ENCODE measurements around the gene LCN6.
A peak's percentile ranks its signal among the peaks of the same experiment; 100 is the strongest.
"Not testable (repeated sequence)": the region's sequence is repeated elsewhere in the genome, so short reads cannot be mapped to it uniquely, and the experiment has no call there.

Gene LCN6

GRCh38 chr9:136748201-136748600 lies at the start of gene LCN6:
Gene LCN6 (minus strand): TSS chr9:136748525. CDS start chr9:136748483, 42 bp downstream.
- DNase-seq (ENCODE audit: low read depth), result no peak

GRCh38 chr9:136796775-136797347 lies 48.5 kb upstream of the LCN6 start:
- not testable (repeated sequence) for DNase-seq (ENCODE audit: low read depth)

- DNase-seq (ENCODE audit: low read depth), result no peak
Observed at GRCh38 chr9:136796238-136796774, 48.0 kb upstream of the LCN6 start, which contains the start of gene CCDC183. Gene CCDC183 (plus strand): TSS chr9:136796338. CDS start chr9:136796398, 60 bp downstream.

GRCh38 chr9:136795000-136795348 lies 46.6 kb upstream of the LCN6 start:
- DNase-seq (ENCODE audit: low read depth), result no peak

- DNase-seq (ENCODE audit: low read depth), result no peak
Observed at GRCh38 chr9:136794281-136794999, 46.1 kb upstream of the LCN6 start.

GRCh38 chr9:136793086-136793946 lies 45.0 kb upstream of the LCN6 start:
- no peak for DNase-seq (ENCODE audit: low read depth)

GRCh38 chr9:136792321-136793085 lies 44.2 kb upstream of the LCN6 start:
- DNase-seq (ENCODE audit: low read depth), result no peak

- peak; percentile 58 for DNase-seq (ENCODE audit: low read depth)
Observed at GRCh38 chr9:136791516-136792276, 43.4 kb upstream of the LCN6 start.

- peak; percentile 99 for DNase-seq (ENCODE audit: low read depth)
Observed at GRCh38 chr9:136790640-136791515, 42.6 kb upstream of the LCN6 start, which contains the start of gene TMEM141. Gene TMEM141 (plus strand): TSS chr9:136791344. CDS start chr9:136791371, 27 bp downstream.

- DNase-seq (ENCODE audit: low read depth), result no peak
Observed at GRCh38 chr9:136789523-136789937, 41.2 kb upstream of the LCN6 start.

- DNase-seq (ENCODE audit: low read depth), result not testable (repeated sequence)
Observed at GRCh38 chr9:136788644-136789522, 40.6 kb upstream of the LCN6 start.

- DNase-seq (ENCODE audit: low read depth), result peak; percentile 44
Observed at GRCh38 chr9:136787690-136788400, 39.5 kb upstream of the LCN6 start.

GRCh38 chr9:136786983-136787382 lies 38.7 kb upstream of the LCN6 start:
- not testable (repeated sequence) for DNase-seq (ENCODE audit: low read depth)

- no peak for DNase-seq (ENCODE audit: low read depth)
Observed at GRCh38 chr9:136786451-136786850, 38.1 kb upstream of the LCN6 start.

- DNase-seq (ENCODE audit: low read depth), result not testable (repeated sequence)
Observed at GRCh38 chr9:136785565-136786355, 37.4 kb upstream of the LCN6 start.

- DNase-seq (ENCODE audit: low read depth), result no peak
Observed at GRCh38 chr9:136784997-136785361, 36.7 kb upstream of the LCN6 start.

- DNase-seq (ENCODE audit: low read depth), result no peak
Observed at GRCh38 chr9:136784249-136784996, 36.1 kb upstream of the LCN6 start.
